Activated CD8-positive, alpha-beta memory T cell treated with anti-CD3 and anti-CD28 coated beads for 48 hours (primary cell): ENCODE measurements around the gene FBXO28.
"Not testable (repeated sequence)": the region's sequence is repeated elsewhere in the genome, so short reads cannot be mapped to it uniquely, and the experiment has no call there.

ENCODE experiments used
- DNase-seq, 3 experiments: peaks; one replicate each; pipeline ENCODE4 v3.0.0-alpha.2; 2020; ENCODE audit warnings: low read depth in 2 of 3, low spot score in 2 of 3

Gene FBXO28

GRCh38 chr1:224113918-224114786 is at the start of gene FBXO28:
Gene FBXO28 (plus strand): TSS chr1:224114111. CDS start chr1:224114130, 19 bp downstream.
- peak; percentile 81 to 92 (median 83) for DNase-seq

- DNase-seq = no peak
These were observed 49.8 kb upstream of the FBXO28 start for GRCh38 chr1:224064150-224064549.

- no peak for DNase-seq
These were observed 48.5 kb upstream of the FBXO28 start for GRCh38 chr1:224065455-224065854.

- no peak for DNase-seq
These were observed 46.7 kb upstream of the FBXO28 start for GRCh38 chr1:224067207-224067606.

- no peak for DNase-seq
These were observed 46.1 kb upstream of the FBXO28 start for GRCh38 chr1:224067621-224068457.

- no peak for DNase-seq
These were observed 45.3 kb upstream of the FBXO28 start for GRCh38 chr1:224068458-224069072.

- no peak for DNase-seq
These were observed 44.8 kb upstream of the FBXO28 start for GRCh38 chr1:224069138-224069537.

GRCh38 chr1:224070521-224070920 is 43.4 kb upstream of the FBXO28 start:
- DNase-seq = no peak

- DNase-seq = no peak
These were observed 37.5 kb upstream of the FBXO28 start for GRCh38 chr1:224076407-224076806.

GRCh38 chr1:224079644-224080043 is 34.3 kb upstream of the FBXO28 start:
- not testable (repeated sequence) for DNase-seq

GRCh38 chr1:224080115-224080774 is 33.7 kb upstream of the FBXO28 start:
- no peak for DNase-seq

- DNase-seq = no peak
These were observed 32.3 kb upstream of the FBXO28 start for GRCh38 chr1:224081604-224082003.

GRCh38 chr1:224082146-224082545 is 31.8 kb upstream of the FBXO28 start:
- DNase-seq = no peak

- no peak for DNase-seq
These were observed 29.0 kb upstream of the FBXO28 start for GRCh38 chr1:224084867-224085266.

- no peak for DNase-seq
These were observed 28.3 kb upstream of the FBXO28 start for GRCh38 chr1:224085421-224086108.

GRCh38 chr1:224087286-224087794 is 26.6 kb upstream of the FBXO28 start:
- no peak for DNase-seq

GRCh38 chr1:224089583-224089982 is 24.3 kb upstream of the FBXO28 start:
- no peak for DNase-seq

GRCh38 chr1:224090116-224090515 is 23.8 kb upstream of the FBXO28 start:
- no peak for DNase-seq

- no peak for DNase-seq
These were observed 21.8 kb upstream of the FBXO28 start for GRCh38 chr1:224092111-224092510.

- no peak for DNase-seq
These were observed 21.3 kb upstream of the FBXO28 start for GRCh38 chr1:224092601-224093000.
